ENCODE measurements around the gene HIVEP2.
A peak's percentile ranks its signal among the peaks of the same experiment; 100 is the strongest.

Gene HIVEP2

DNA sequence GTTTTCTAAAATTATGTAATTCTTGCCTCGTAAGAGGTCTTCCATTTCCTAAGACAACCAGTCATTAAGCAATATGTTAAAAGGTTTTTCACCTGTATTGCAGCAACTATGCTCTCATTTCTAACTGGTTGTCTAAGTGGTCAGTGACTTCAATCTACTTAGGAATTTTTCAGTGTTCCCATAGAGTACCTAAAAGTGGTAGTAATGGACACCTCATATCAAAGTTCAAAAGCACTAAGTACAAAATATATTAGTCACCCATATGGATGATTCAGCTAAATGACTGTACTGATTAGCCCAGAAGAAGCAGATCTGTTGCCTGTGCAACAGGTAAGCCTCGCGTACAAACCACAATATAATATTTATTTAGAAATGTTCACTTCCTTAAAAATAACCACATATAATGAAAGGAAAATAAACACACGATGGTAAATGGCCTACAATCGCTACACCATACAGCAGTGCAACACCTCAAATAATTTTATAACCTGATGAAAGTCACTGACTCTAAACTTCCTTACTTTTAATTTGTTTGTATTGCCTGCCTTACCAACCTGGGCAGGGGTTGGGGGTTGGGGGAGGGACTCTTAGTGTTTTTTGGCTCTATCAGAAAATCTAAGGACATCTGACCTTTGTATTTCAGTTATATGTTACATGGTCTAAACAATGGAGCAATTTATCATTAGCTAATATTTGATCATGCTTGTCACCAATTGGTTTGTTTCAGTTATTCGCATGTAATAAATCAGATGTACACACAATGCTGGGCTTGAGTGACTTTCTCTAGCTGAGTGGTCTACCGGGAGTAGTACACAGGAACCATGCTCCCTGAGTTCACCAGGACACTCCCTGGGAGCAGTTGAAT lies 105.9 kb downstream of the HIVEP2 start:
- no peak for DNase-seq

DNA sequence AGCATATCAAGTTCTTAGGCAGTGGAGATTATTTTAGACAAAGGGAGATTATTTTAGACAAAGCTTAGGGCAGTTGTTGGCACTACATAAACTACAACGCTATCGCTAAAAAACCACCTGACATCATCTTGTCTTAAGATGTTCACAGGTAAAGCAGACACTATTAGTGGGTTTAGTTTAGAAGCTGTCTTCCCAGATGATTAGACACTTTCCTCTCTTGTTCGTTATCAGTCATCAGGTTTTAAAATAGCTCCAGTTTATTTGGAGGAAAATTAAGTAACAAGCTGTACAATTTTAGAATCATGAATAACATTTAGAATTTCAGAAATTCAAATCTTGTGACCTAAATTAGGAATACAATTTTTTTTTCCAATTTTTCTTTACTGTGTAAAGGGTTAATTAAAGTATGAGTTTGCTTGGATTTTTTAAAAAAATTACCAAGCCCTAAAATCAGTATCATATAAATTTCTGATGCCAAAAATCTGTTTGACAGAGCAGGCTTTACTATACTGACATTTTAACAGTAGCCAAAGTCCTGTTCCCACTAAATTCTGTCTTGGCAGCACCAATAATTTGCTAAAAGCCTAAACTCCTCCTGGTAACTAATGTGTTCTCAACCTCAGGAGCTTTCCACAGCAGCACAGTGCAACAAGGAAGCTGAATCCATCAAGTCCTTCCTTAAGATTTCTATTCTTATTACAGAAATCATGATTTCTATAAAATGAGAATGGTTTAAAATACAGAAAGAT lies 109.0 kb downstream of the HIVEP2 start:
- no peak for DNase-seq

DNA sequence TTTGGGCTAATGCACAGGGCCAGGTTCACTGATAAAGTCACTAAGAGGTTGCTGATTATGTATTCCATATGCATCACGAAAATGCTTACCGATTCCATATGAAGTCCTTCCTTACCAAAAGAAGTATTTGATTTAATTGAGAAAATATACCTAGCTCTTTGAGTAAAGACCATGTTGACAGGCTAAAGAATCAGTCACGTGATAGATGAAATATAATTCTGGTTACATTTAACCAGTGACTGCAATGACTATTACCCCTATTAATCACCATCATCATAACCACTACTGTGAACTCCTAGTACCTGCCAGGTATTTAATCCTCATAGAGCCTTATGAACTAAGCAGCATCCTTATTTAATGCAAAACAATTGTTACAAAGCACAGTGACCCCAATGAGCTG lies 110.1 kb downstream of the HIVEP2 start:
- DNase-seq = no peak

DNA sequence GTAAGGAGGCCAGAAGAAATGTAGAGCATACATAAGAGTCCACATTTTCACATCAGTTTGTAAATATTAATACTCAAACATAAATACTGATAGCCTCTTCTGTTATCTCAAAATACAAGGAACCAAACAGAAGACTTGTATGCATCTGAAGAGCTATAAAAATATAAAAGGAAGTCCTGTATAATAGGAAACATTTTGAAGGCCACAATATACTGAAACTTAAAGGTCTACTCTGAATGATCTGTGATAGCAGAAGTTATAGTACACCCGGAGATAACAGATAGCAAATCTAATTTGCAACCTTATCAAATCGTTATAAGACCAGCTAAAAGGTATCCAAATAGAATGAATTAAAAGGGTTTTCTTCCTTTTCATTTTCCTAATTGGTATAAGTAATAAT lies 111.2 kb downstream of the HIVEP2 start:
- DNase-seq = no peak

DNA sequence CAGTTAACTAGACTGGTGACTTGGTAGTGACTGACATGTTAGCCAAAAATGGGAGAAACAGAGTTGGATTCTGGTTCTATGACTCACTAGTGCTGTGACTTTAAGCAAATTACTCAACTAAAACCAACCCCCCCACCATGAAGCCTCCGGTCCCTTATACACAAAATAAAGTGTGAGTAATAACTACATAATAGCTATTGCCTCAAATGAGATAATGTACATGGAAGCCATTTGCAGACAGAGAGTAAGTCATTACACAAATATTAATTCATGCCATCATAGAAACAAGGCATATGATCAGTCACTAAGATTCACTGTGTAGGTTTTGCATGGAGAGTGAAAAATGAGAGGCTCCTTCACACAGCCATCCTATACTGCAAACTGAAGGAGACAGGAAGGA lies 111.9 kb downstream of the HIVEP2 start:
- DNase-seq = no peak

DNA sequence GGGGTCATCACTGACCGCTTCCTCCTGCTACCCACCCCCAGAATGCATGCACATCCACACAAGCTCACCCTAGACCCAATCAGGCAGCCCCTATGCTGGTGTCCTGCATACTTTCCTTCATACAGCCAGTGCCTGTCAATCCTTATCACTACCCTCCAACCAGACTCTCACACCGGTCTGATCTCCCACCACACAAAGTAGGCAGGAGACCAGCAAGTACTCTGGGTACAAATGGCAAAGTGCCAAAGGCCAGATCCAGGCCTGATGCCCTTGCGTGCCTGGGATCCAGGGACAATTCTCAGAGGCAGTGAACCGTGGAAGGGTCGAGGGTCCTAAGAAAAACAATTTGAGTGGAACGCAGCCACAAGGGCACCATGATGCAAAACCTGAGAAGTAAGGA lies 114.2 kb downstream of the HIVEP2 start:
- DNase-seq = no peak

DNA sequence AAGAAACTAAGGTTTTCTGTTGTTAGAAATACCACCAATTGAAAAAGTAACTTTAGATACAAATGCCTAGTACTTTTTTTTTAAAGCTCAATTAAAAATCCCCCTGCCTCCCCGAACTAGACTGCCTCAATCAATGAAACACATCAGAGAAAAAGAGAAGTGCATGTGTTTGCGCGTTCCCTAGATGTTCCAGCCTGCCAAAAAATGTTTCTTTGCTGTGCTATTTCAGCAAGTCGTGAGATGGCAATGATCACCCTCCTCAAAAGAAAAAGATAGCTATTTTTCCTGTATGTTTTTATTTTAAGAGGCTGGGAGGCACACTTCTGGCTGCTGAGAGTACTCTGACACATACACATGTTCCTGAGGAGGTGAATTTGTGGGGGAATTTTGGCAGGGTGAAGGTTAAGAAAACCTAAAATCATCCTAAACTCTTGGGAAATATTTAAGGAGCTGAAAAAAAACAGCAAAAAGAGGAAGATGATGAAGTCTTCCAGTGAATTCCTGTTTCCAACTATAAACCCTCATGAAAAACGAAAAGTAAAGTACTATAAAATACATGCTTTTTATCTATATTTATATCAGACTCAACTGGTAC lies 114.8 kb downstream of the HIVEP2 start:
- no peak for DNase-seq

DNA sequence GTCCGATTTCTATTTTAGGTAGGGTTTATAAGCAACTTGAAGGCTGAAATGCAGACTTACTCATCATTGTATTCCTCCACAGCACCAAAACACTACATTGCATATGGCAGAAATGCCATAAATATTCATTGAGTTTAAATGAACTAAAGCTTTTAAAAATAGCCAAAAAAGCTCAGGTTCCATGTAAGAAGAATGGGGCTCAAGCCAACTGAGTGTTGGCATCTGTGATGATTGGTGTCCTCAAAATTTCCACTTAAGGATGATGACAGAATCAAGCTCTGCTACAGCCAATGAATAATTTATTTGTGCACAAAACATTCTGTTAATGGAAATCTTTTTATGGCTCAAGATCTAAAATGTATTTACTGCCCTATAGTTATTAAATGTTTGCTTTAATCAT lies 115.4 kb downstream of the HIVEP2 start:
- DNase-seq = no peak

DNA sequence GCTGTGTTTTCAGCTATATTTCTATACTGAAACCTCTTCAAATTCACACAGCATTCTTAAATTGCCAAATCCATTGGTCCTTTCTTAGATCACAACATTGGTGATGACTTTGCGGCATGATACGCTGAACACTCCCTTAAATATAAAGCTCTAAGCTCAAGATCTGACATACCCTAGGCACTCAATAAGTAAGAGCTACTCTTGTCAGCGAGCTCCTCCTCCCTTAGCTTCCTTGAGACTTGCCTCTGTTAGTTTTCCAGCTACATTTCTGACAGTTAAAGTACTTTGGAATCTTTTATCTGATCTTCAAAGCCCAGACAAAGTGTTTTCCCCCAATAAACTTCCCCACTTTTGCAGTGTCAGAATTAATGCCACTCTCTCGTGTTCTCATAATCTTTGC lies 117.0 kb downstream of the HIVEP2 start:
- no peak for DNase-seq

DNA sequence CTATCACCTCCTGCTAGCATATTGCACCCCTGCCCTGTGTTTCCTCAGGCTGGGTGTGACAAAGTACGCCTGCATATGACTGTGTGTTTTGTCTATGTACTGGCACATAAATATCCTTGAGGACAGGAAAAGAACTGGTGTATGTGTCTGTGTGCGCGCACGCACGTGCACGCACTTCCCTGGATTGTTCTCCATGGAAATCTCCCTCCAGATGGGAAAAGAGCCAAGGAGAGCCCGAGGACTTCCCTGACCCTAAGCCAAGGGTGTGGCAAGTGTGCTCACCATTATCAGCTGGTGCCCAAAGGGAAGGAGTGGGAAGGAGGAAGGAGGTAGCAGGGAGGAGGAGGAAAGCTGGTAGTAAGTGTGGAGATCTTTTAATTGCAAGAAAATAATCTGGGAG lies 117.6 kb downstream of the HIVEP2 start:
- no peak for DNase-seq

DNA sequence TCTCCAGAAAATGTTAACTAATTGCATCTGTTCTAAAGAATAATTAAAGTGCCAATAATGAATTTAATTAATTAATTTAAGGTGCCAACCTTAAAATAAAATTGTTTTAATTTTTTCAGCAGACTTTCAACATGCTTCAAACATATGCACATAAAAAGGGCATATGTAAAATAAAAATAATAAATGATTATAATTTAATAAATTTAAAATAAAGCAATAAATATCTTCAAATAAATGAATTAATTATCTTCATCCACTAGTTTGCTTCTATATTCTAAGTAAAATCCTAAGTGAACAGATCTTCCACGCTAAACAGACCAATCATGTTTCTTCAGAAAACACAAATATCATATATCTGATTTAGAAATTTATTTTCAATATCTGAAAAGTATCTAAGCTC lies 119.2 kb downstream of the HIVEP2 start:
- DNase-seq = no peak

DNA sequence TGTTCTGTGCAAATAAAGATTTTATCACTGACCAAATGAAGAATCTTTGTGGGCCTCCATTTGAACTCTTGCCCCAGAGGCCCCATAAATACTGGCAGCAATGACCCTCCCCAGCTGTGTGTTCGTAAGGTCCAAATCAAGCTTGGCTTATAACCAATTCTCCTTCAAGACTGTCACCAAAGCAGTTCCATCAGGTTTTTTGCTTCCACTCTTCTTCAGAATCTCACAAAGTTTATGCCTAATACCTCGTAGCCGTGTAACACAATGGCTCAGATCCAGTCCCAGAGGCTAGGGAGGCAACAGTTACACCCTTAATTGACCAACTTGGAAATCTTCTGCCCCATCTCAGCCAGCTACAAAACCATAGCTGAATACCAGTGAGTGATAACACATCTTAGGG lies 120.5 kb downstream of the HIVEP2 start:
- no peak for DNase-seq

DNA sequence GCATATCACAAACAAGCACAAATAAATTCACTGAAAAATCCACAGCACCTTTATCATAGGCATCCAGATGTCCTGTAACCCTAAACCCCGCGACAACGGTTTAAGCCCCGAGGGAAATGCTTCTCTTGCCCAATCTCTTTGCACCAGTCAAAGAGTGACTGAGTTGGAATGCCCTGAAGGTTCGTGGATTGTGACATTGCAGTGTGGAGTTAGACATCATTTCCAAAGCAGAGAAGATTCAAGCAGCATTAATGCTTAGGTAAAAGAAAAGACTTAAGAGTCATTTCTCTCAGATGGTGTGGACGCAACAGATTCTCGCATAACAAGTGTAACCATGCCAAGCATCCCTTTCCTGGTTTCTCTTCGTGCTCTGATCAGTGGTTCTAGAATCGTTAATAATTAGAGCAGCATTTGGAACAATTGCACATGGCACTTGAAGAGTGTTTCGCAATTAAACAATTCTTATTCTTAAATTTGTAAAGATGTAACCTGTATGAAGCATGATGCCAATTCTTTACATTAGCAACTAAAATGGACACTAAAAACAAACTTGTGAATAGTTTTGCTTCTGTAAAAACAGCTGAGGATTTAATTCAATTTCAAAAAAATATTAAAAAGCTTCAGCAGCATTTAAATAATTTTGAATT lies 121.6 kb downstream of the HIVEP2 start:
- DNase-seq = no peak

DNA sequence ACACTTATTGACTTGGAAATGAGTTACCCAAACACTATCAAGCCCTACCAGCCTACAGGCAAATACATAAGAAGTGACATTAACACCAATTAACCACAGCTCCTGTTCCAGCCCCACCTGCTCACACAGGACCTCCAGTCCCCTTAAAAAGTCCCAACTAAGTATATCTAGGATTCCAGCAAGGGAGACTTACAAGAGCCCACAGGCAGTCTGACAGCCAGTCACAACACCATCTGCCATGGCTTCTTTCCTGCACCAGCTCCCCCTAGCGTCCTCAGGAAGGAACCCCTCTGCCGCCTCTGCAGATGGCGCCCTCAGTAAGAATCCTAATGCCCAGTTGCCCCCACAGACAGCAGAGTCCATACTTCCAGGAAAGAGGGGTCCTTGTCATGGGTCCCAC lies 122.1 kb downstream of the HIVEP2 start:
- peak; percentile 21 to 22 for DNase-seq

DNA sequence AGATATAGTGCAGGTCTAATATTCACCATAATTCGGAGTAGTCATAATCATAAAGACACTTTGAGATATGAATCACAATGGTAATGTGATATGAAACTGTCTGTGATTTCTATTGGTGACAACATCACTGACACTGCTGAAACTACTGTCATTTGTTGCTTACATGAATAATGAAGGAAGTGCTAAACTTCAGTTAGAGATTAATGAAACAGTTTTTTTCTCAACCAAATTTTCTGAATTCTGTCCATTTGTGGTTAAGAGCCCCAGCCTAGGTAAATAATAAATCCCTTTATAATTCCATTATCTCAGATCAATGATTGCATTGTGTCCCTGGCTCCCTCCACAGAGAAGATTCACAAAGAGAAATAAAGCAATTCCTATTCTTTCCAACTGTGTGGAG lies 122.6 kb downstream of the HIVEP2 start:
- no peak for DNase-seq

DNA sequence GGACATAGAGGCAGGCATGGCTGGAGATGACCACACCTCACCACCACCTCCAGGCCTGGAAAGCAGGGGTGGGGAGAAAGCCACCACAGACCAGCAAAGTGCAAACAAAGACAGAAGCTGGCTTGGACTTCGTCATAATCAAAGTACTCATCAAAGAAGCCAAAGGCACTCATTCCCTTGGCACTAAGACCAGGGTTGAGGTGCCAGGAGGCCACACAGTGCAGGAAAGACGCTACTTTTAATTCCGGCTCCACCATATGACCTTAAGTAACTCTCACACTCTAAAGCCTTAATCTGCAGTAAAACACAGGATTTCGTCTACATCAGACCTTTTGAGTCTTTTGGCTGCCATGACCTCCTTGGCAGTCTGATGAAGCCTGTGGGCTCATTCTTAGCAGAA lies 123.1 kb downstream of the HIVEP2 start:
- DNase-seq = no peak

DNA sequence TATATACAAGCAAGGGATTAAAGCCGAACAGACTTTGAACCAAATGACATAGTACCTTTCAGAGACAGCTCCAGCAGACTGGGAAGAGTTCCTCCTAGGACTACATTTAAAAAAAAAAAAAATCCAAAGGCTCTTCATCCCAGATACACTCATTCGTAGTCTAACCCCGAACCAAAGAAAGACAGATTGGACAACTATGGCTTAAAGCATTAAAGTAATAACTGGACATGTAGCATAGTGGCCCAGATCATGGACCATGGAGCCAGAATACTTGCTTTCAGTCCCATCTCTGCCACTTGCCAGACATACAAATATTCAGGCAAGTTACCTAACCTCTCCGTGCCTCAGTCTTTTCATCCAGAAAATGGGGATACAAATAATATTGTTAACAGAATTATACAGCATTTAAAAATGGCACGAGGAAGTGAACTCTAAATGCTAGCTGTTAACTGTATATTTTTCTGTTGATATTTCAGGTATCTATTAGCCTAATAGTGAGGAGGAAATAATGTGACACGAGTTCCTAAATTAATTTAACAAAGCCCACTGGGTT lies 123.7 kb downstream of the HIVEP2 start:
- no peak for DNase-seq

DNA sequence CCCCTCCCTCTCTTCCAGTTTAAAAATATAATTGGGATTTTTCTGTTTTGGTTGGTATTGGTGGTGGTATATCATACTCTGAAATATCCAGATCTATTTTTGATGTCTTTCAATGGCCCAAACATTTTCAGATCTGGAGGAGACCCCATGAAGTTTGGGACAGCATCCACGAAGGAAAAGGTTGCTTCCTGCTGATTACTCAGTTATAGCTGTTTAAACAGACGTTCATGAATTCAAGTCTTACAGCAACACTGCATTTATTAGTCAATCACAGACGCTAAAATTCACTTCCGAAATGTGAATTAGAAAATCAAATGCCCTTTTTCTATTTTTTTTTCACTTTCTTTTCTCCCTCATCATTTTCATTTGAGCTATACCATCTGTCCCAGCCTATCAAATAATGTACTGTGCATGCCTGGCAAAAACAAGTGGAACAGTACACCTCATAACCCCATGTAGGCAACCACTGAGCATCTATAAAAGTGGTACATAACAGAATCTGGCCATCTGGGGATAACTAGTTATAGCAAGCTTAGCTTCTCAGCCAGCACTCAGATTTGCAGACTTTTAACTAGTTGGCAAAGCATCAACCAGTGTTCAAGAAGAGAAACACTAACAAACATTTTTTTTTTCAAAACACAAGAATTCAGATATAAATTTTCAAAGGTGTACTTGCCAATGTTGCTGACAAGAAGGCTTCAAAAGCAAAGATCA lies 124.5 kb downstream of the HIVEP2 start:
- DNase-seq = no peak

DNA sequence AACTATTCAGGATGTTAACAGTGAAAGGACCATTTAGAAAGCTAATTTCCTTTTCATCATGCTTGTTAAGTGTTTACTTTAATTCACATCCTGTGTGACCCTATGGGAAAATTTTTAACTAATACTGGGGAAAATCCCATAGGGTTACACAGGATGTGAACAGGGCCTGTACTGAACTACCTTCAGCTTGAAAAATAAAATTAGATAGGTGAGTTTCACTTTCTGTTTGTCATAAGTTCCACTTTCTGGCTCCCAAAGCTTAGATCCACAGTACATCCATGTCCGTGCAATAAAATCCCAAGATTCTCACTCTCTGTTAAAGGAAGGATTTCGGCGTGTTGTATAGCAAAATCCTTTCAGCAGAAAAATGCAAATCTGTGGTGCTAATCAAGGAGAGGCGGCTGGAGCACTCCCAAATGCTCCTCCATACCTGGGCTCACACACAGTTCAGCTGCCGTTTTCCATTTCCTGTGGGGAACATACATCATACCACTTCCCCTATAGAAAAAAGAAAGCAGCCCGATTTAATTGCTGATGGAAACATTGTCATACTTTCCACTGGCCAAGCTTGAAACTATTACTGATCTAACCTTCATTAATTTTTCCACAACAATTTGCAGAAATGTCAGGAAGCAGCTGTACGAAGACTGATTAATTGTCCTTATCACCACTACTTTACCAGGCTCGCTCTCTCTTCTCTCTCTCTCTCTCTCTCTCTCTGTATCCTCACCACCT lies 125.2 kb downstream of the HIVEP2 start:
- DNase-seq = peak; percentile 30 to 51

DNA sequence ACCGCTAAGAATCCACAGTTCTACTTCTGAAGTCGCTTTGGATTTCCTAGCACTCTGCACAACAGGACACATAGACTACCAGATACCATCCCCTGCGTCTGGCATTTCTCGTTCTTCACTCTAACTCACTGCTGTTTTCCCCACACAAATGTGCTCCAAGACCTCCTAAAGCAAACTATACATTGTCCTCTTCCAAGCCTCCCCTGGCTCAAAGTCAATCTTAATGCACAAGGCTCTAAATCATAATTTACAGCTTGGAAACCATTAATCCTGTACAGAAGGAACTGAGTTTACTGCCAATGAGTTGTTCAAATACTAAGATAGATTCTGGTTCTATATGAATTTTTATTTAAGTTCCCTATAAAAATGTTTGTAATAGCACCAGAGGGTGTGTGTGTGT lies 128.5 kb downstream of the HIVEP2 start:
- DNase-seq = no peak

DNA sequence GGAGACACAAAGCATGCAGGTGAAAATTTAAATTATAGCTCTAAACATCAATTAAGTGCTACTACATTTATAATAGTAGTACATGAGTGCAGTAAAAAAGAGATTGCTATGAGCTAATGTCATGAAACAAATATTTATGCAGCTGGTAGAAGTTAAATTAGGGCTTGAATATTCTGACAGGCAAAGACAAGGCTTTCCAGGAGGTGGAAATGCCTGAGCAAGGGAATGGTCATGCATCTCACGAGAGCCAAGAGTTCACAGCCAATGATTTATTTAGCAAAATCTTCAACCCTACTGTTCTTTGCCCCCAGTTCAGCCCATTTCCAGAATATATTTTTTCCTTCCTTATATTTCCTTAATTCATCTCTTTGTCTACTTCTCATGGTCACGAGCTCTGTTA lies 128.9 kb downstream of the HIVEP2 start:
- no peak for DNase-seq

DNA sequence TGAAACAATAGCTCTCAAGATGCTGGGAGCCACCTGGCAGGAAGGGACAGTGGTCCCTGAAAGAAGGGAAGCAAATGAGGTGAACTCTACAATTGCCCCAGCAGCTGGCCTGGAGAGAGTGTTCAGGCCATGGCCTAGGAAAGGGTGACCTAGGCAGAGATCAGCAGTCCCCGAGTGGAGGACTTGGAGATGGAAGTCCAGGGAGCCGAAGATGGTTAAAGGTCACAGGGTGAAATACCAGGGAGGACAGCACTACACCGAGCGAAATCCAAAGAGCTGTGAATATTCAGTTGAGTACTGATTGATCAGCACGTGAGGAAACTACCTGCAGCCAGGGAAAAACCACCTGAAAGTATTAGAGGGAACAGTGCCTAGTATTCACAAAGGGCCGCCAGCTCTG lies 133.1 kb downstream of the HIVEP2 start:
- DNase-seq = no peak
